ENCODE measurements around the gene AGBL5. TPM values are rescaled to one million over a fixed set of nuclear protein-coding genes. Genes with fewer than 3 reads are reported as not detected.

AGBL5 gene
- total and polyA plus RNA-seq, 9 of the 15 experiments (the other 6 are each of a cell fraction or from before 2014, with no cell fraction given), result 3.3 to 52.7 (median 26.2) TPM

- no peak for TF ChIP-seq ZNF277 (CRISPR knock-in tag; IDR thresholded peaks at IDR 0.05; ENCODE audit: borderline replicate concordance)
- no peak for TF ChIP-seq MAFG (tag; conservative IDR thresholded peaks at IDR 0.05)
- no peak for TF ChIP-seq HDGF (IDR thresholded peaks at IDR 0.05)
- TF ChIP-seq ETS2 (tag; IDR thresholded peaks at IDR 0.05; ENCODE audit: borderline replicate concordance, poor library complexity, severe bottlenecking), result no peak
- TF ChIP-seq JUNB (CRISPR knock-in tag; conservative IDR thresholded peaks at IDR 0.05), result no peak
- TF ChIP-seq KDM1A (IDR thresholded peaks at IDR 0.05), result peak in 1 of 2 experiments; percentile 46; a peak in 1 of 4 replicates
- TF ChIP-seq BRD9 (IDR thresholded peaks at IDR 0.05; ENCODE audit: low read depth, partially characterized antibody), result peak; percentile 73
- no peak for TF ChIP-seq ZNF436 (CRISPR knock-in tag; IDR thresholded peaks at IDR 0.05)
- no peak for TF ChIP-seq ZNF76 (CRISPR knock-in tag; IDR thresholded peaks at IDR 0.05; ENCODE audit: borderline replicate concordance)
- no peak for TF ChIP-seq MCM5 (IDR thresholded peaks at IDR 0.05; ENCODE audit: low read depth)
- no peak for TF ChIP-seq GATAD2A (IDR thresholded peaks at IDR 0.05)
- no peak for TF ChIP-seq NCOA4 (IDR thresholded peaks at IDR 0.05; ENCODE audit: partially characterized antibody)
- TF ChIP-seq REST (IDR thresholded peaks at IDR 0.05; ENCODE audit: borderline replicate concordance), result peak; percentile 90
- no peak for TF ChIP-seq REST (CRISPR knock-in tag; IDR thresholded peaks at IDR 0.05; ENCODE audit: low read depth)
- TF ChIP-seq HCFC1 (IDR thresholded peaks at IDR 0.05; ENCODE audit: low read depth, low read length), result 0 out of 2 replicates have a peak, but pooled peaks have one; percentile 6
- no peak for TF ChIP-seq SNIP1 (IDR thresholded peaks at IDR 0.05; ENCODE audit: low read depth)
- no peak for TF ChIP-seq ZNF75A (CRISPR knock-in tag; IDR thresholded peaks at IDR 0.05)
- TF ChIP-seq HDAC6 (IDR thresholded peaks at IDR 0.05; ENCODE audit: low read depth, low read length), result no peak
- no peak for TF ChIP-seq CREB1 (IDR thresholded peaks at IDR 0.05)
- no peak for TF ChIP-seq CREB1 (CRISPR knock-in tag; IDR thresholded peaks at IDR 0.05)
- 0 out of 2 replicates have a peak, but pooled peaks have one; percentile 55 for TF ChIP-seq BRD4 (IDR thresholded peaks at IDR 0.05)
- TF ChIP-seq FOXJ3 (CRISPR knock-in tag; IDR thresholded peaks at IDR 0.05), result no peak
- TF ChIP-seq RBM25 (IDR thresholded peaks at IDR 0.05; ENCODE audit: low read depth, low read length, severe bottlenecking), result no peak
Observed at GRCh38 chr2:27016801-27017325, 34.6 kb upstream of the AGBL5 start (continued).
